Hippocampal formation (tissue), 2 donors: ENCODE results near the gene KLHL2.
"Not testable (repeated sequence)": the region's sequence is repeated elsewhere in the genome, so short reads cannot be mapped to it uniquely, and the experiment has no call there.

Experiments used
- DNase-seq, 2 donors: peaks; one replicate each; lab custom pipeline; 2025; lab: John Stamatoyannopoulos, UW

The KLHL2 gene

GRCh38 chr4:165201806-165202205, 5.6 kb upstream of the KLHL2 start:
- no peak for DNase-seq

GRCh38 chr4:165203541-165204461, 3.6 kb upstream of the KLHL2 start:
- no peak for DNase-seq

- DNase-seq, result no peak
These were observed 2.9 kb upstream of the KLHL2 start for GRCh38 chr4:165204462-165204830.

GRCh38 chr4:165207016-165207430, 338 bp upstream of the KLHL2 start:
- DNase-seq, result peak in 1 of 2 donors; percentile 39

GRCh38 chr4:165208221-165208652, 876 bp downstream of the KLHL2 start:
- peak in 1 of 2 donors; percentile 33 for DNase-seq

GRCh38 chr4:165208741-165209388, 1.5 kb downstream of the KLHL2 start:
- DNase-seq, result peak in 1 of 2 donors; percentile 30

GRCh38 chr4:165209796-165210195, 2.4 kb downstream of the KLHL2 start:
- peak in 1 of 2 donors; percentile 10 for DNase-seq

- DNase-seq, result no peak
These were observed 3.2 kb downstream of the KLHL2 start for GRCh38 chr4:165210566-165210965.

- DNase-seq, result not testable (repeated sequence)
These were observed 5.3 kb downstream of the KLHL2 start for GRCh38 chr4:165212647-165213046.

- DNase-seq, result not testable (repeated sequence)
These were observed 6.0 kb downstream of the KLHL2 start for GRCh38 chr4:165213404-165213803.

- DNase-seq, result not testable (repeated sequence)
These were observed 6.8 kb downstream of the KLHL2 start for GRCh38 chr4:165213991-165214709.

GRCh38 chr4:165215034-165215751, 7.8 kb downstream of the KLHL2 start:
- not testable (repeated sequence) for DNase-seq

GRCh38 chr4:165215761-165216487, 8.6 kb downstream of the KLHL2 start:
- not testable (repeated sequence) for DNase-seq

- DNase-seq, result no peak
These were observed 10.0 kb downstream of the KLHL2 start for GRCh38 chr4:165217325-165217724.

GRCh38 chr4:165221306-165221705, 13.9 kb downstream of the KLHL2 start:
- DNase-seq, result not testable (repeated sequence)

GRCh38 chr4:165221993-165222650, 14.8 kb downstream of the KLHL2 start:
- not testable (repeated sequence) for DNase-seq

- DNase-seq, result no peak
These were observed 15.3 kb downstream of the KLHL2 start for GRCh38 chr4:165222651-165222994.

GRCh38 chr4:165227401-165227800, 20.0 kb downstream of the KLHL2 start:
- not testable (repeated sequence) for DNase-seq

GRCh38 chr4:165229490-165230200, 22.3 kb downstream of the KLHL2 start:
- not testable (repeated sequence) for DNase-seq
